Mesendoderm (in vitro differentiated cells): Measurements from ENCODE around the gene FOXP4.
A peak's percentile ranks its signal among the peaks of the same experiment; 100 is the strongest.

Experiments used
- DNase-seq: peaks from one replicate; pipeline ENCODE4 v3.0.0; 2013
- H2AK5ac ChIP-seq: 2 replicates; pipeline ENCODE4 v1.6.1; 2013; ENCODE audit warnings: low read length, inconsistent platforms
- H2BK120ac ChIP-seq: 2 replicates; pipeline ENCODE4 v1.6.1; 2013; ENCODE audit warnings: low read depth, mild to moderate bottlenecking, low read length, moderate library complexity, mixed read lengths
- H2BK15ac ChIP-seq: replicated peaks from 2 replicates; pipeline ENCODE4 v1.6.1; 2013; ENCODE audit warnings: low read depth, mild to moderate bottlenecking, moderate library complexity
- H2BK5ac ChIP-seq: 2 replicates; pipeline ENCODE4 v1.6.1; 2013; ENCODE audit warnings: low read length, inconsistent platforms
- H3K18ac ChIP-seq: 2 replicates; pipeline ENCODE4 v1.6.1; 2013; ENCODE audit warnings: mild to moderate bottlenecking, low read length, mixed read lengths
- H3K23ac ChIP-seq: one replicate; pipeline ENCODE4 v1.6.1; 2013; ENCODE audit warnings: low read length
- H3K27ac ChIP-seq: 2 replicates; pipeline ENCODE4 v1.5.1; 2013; ENCODE audit warnings: low read depth, mild to moderate bottlenecking, inconsistent platforms, low read length, moderate library complexity
- H3K27me3 ChIP-seq: 2 replicates; pipeline ENCODE4 v1.6.1; 2013; ENCODE audit warnings: low read length, control low read depth, mild to moderate bottlenecking, inconsistent platforms; ENCODE audit not compliant: insufficient read depth, poor library complexity
- H3K36me3 ChIP-seq: 2 replicates; pipeline ENCODE4 v1.6.1; 2013; ENCODE audit warnings: low read length, inconsistent platforms; ENCODE audit not compliant: control insufficient read depth, insufficient read depth
- H3K4ac ChIP-seq: one replicate; pipeline ENCODE4 v1.6.1; 2013; ENCODE audit warnings: low read depth, mild to moderate bottlenecking, low read length, moderate library complexity
- H3K4me1 ChIP-seq: 2 replicates; pipeline ENCODE4 v1.6.1; 2013; ENCODE audit warnings: low read depth, low read length, inconsistent platforms; ENCODE audit not compliant: control insufficient read depth
- H3K4me2 ChIP-seq: 2 replicates; pipeline ENCODE4 v1.6.1; 2013; ENCODE audit warnings: low read length
- H3K4me3 ChIP-seq: 2 replicates; pipeline ENCODE4 v1.5.1; 2013; ENCODE audit warnings: mild to moderate bottlenecking, low read length
- H3K56ac ChIP-seq: one replicate; pipeline ENCODE4 v1.6.1; 2013; ENCODE audit warnings: low read length
- H3K79me1 ChIP-seq: 2 replicates; pipeline ENCODE4 v1.6.1; 2013; ENCODE audit warnings: low read length, inconsistent platforms
- H3K79me2 ChIP-seq: 2 replicates; pipeline ENCODE4 v1.6.1; 2013; ENCODE audit warnings: mild to moderate bottlenecking, low read length; ENCODE audit not compliant: control insufficient read depth, insufficient read depth
- H3K9ac ChIP-seq: 2 replicates; pipeline ENCODE4 v1.6.1; 2013; ENCODE audit warnings: low read length, inconsistent platforms
- H4K5ac ChIP-seq: one replicate; pipeline ENCODE4 v1.6.1; 2013; ENCODE audit warnings: low read length
- H4K8ac ChIP-seq: one replicate; pipeline ENCODE4 v1.6.1; 2013; ENCODE audit warnings: low read depth, mild to moderate bottlenecking, control low read depth, low read length, moderate library complexity
- WGBS: extraction: QIAGEN DNeasy Blood & Tissue Kit; methylation state at CpG from one replicate; pipeline ENCODE4 v1.1.7; 2013; ENCODE audit warnings: low lambda C conversion rate, missing lambda C conversion rate; ENCODE audit not compliant: insufficient coverage; ENCODE audit errors: extremely low coverage; 5-methylcytosine and 5-hydroxymethylcytosine counted together

The FOXP4 gene

DNA sequence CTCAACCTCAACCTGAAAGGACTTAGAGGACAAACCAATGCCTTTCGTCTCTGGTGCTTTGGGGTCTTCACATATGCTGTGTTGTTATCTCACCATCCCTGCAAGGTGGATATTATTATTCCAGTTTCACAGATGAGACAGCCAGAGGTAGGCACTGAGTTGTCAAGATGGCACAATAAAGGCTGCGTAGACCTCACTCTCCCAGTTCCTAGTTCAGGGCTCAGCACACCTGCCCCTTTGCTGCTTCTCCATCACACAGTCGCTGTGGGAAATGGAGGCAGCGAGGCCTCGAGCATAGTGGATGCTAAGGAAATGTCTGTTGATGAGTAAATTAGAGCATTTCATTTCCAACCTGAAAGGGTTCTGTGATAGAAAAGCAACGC is 22.0 kb downstream of the FOXP4 start:
- no peak overlapping the region for H3K4ac ChIP-seq
- H3K36me3 ChIP-seq = no peaks in the 10 kb centered on the region
- no peak overlapping the region for H3K4me3 ChIP-seq
- H2AK5ac ChIP-seq = no peak overlapping the region
- no peak overlapping the region for H3K56ac ChIP-seq
- H3K18ac ChIP-seq = no peak overlapping the region
- H4K8ac ChIP-seq = no peak overlapping the region
- no peak overlapping the region for H3K4me2 ChIP-seq
- H3K4me1 ChIP-seq = peaks cover 17% of the 10 kb centered on the region
- H3K9ac ChIP-seq = no peak overlapping the region
- no peaks in the 10 kb centered on the region for H3K79me2 ChIP-seq
- no peak overlapping the region for H3K23ac ChIP-seq
- no peak overlapping the region for H4K5ac ChIP-seq
- H2BK120ac ChIP-seq = no peak overlapping the region
- peaks cover 3% of the 10 kb centered on the region for H3K79me1 ChIP-seq
- H2BK5ac ChIP-seq = no peak overlapping the region
- no peak overlapping the region for H2BK15ac ChIP-seq
- no peak for DNase-seq
- WGBS = no CpG with 5 or more reads among the region's 6 CpGs
- no peak overlapping the region for H3K27ac ChIP-seq
- H3K27me3 ChIP-seq = no peaks in the 10 kb centered on the region

DNA sequence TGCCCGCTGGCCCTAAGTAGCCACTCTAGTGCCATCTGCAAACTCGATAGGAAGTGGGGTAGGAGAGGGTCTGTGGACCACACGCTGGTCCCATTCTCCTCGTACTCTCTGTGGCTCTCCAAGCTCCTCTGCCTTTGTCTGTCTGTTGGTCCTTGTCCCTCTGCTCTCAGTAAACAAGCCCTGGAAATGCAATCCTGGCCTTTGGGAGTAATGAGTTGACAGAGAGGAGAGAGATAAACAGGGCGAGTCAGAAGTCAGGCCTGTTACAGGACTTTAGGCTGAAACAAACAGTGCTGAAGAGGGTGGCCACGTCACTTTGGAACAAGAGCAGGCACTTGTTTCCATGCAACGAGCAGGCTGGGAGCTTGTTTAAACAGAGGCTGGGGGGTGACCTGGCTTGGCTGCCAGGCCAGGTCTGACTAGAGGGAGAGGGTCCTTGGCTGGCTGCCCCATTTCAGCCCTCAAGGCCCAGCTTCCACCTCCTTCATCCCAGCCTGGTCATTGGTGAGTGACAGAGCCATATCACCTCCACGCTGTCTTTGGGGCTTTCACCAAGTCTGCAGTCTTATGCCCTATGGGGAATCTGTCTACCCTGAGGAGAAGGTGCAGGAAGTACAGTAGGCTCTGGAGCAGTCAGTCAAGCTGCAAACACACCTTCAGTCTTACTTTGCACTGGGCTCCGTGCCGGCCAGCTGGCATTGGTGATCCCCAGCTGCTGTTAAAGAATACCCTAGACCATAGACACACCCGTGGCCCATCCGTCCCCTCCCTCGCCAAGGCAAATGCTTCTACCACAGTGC is 22.6 kb downstream of the FOXP4 start:
- WGBS = no CpG with 5 or more reads among the region's 13 CpGs

GRCh38 chr6:41570259-41570615 is 24.1 kb downstream of the FOXP4 start:
- Histone ChIP-seq H2BK5ac (no peak overlapping the region), H2BK15ac (no peak overlapping the region), H3K4me1 (peaks cover 21% of the 10 kb centered on the region), H3K18ac (no peak overlapping the region), H4K5ac (no peak overlapping the region), H3K4me3 (no peak overlapping the region), H3K27ac (peak overlapping the region; percentile 35), H3K9ac (no peak overlapping the region), H3K23ac (no peak overlapping the region), H3K79me1 (peaks cover 3% of the 10 kb centered on the region), H2BK120ac (no peak overlapping the region), H3K27me3 (no peaks in the 10 kb centered on the region), H3K4ac (no peak overlapping the region), H3K56ac (peak overlapping the region; percentile 44), H2AK5ac (no peak overlapping the region), H4K8ac (no peak overlapping the region), H3K79me2 (no peaks in the 10 kb centered on the region), H3K36me3 (no peaks in the 10 kb centered on the region), H3K4me2 (no peak overlapping the region)
- peak; percentile 64 for DNase-seq
- WGBS = no CpG with 5 or more reads among the region's 5 CpGs

More for the DNA sequence above, 22.6 kb downstream of the FOXP4 start:
- no peak overlapping the region for H3K4me3 ChIP-seq
- no peak overlapping the region for H2BK5ac ChIP-seq
- H3K4ac ChIP-seq = no peak overlapping the region
- DNase-seq = no peak
- no peak overlapping the region for H3K23ac ChIP-seq
- H3K4me2 ChIP-seq = no peak overlapping the region
- H3K4me1 ChIP-seq = peaks cover 21% of the 10 kb centered on the region
- no peak overlapping the region for H3K18ac ChIP-seq
- H3K56ac ChIP-seq = no peak overlapping the region
- H3K27ac ChIP-seq = no peak overlapping the region
- no peak overlapping the region for H2AK5ac ChIP-seq
- H2BK120ac ChIP-seq = no peak overlapping the region
- no peak overlapping the region for H4K8ac ChIP-seq
- H3K79me2 ChIP-seq = no peaks in the 10 kb centered on the region
- no peak overlapping the region for H2BK15ac ChIP-seq
- no peaks in the 10 kb centered on the region for H3K27me3 ChIP-seq
- H3K9ac ChIP-seq = no peak overlapping the region
- peaks cover 3% of the 10 kb centered on the region for H3K79me1 ChIP-seq
- H4K5ac ChIP-seq = no peak overlapping the region
- H3K36me3 ChIP-seq = no peaks in the 10 kb centered on the region

GRCh38 chr6:41571021-41571780 is 25.0 kb downstream of the FOXP4 start:
- Histone ChIP-seq H3K27me3 (no peaks in the 10 kb centered on the region), H3K4me1 (peaks cover 21% of the 10 kb centered on the region), H3K27ac (no peak overlapping the region), H3K4ac (no peak overlapping the region), H2BK120ac (no peak overlapping the region), H3K79me2 (no peaks in the 10 kb centered on the region), H3K18ac (no peak overlapping the region), H3K23ac (no peak overlapping the region), H2BK15ac (no peak overlapping the region), H3K36me3 (no peaks in the 10 kb centered on the region), H3K4me2 (no peak overlapping the region), H3K56ac (no peak overlapping the region), H3K9ac (no peak overlapping the region), H2AK5ac (no peak overlapping the region), H4K8ac (no peak overlapping the region), H4K5ac (no peak overlapping the region), H3K79me1 (peaks cover 3% of the 10 kb centered on the region), H3K4me3 (no peak overlapping the region), H2BK5ac (no peak overlapping the region)
- DNase-seq = no peak
- WGBS = no CpG with 5 or more reads among the region's 15 CpGs

DNA sequence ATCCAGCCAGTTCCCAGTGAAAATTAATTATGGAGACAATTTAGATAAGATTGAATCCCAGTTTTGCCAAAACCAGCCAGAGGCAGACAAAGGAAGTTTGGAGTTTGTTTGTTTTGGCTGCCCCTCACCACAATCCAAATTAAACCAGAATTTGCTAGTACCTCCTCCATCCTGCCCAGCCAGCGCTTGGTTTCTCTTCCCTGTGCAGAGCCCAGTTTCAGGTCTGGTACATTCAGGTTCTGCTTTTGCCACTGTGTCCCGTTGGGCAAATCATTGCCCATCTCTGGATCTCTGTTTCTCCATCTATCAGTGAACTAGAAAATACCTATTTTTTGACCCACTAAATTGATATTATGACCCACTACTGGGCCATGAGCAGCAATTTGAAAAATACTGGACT is 26.4 kb downstream of the FOXP4 start:
- no peak overlapping the region for H3K4me3 ChIP-seq
- H3K9ac ChIP-seq = no peak overlapping the region
- H3K56ac ChIP-seq = no peak overlapping the region
- no peaks in the 10 kb centered on the region for H3K27me3 ChIP-seq
- H3K36me3 ChIP-seq = no peaks in the 10 kb centered on the region
- no peak overlapping the region for H4K5ac ChIP-seq
- WGBS = no CpG with 5 or more reads among the region's 2 CpGs
- peaks cover 31% of the 10 kb centered on the region for H3K4me1 ChIP-seq
- H2BK120ac ChIP-seq = no peak overlapping the region
- no peak overlapping the region for H2BK15ac ChIP-seq
- no peak overlapping the region for H3K23ac ChIP-seq
- H2AK5ac ChIP-seq = no peak overlapping the region
- no peak for DNase-seq
- H3K27ac ChIP-seq = no peak overlapping the region
- no peak overlapping the region for H3K4ac ChIP-seq
- no peak overlapping the region for H4K8ac ChIP-seq
- no peaks in the 10 kb centered on the region for H3K79me2 ChIP-seq
- no peak overlapping the region for H2BK5ac ChIP-seq
- H3K18ac ChIP-seq = no peak overlapping the region
- peaks cover 5% of the 10 kb centered on the region for H3K79me1 ChIP-seq
- H3K4me2 ChIP-seq = no peak overlapping the region
